Keratinocyte (primary cell): Measurements from ENCODE around the gene ROBO2. TPM values are rescaled to one million over a fixed set of nuclear protein-coding genes. Genes with fewer than 3 reads are reported as not detected.

ENCODE experiments used
- DNase-seq: peaks from one replicate; pipeline ENCODE4 v3.0.0-alpha.2; 2011; ENCODE audit warnings: low read depth, missing footprints, low spot score
- FAIRE-seq: peaks from 2 replicates; lab custom pipeline; 2011; peaks lifted over from hg19 to GRCh38; lab: Jason Lieb, UNC
- H2AFZ ChIP-seq: 2 replicates; pipeline ENCODE4 v1.6.0; 2012; ENCODE audit warnings: low read length, control low read depth, inconsistent platforms; ENCODE audit not compliant: control insufficient read depth
- H3K27ac ChIP-seq: 2 replicates; pipeline ENCODE4 v1.5.1; 2011; ENCODE audit warnings: low read length; ENCODE audit not compliant: control insufficient read depth, insufficient read depth
- H3K27me3 ChIP-seq: 3 replicates; pipeline ENCODE4 v1.6.0; 2011; ENCODE audit warnings: low read length; ENCODE audit not compliant: control insufficient read depth, insufficient read depth; ENCODE audit errors: extremely low read depth
- H3K36me3 ChIP-seq, 2 experiments: 2 replicates in 1 of 2; 3 replicates in 1 of 2; pipeline ENCODE4 v1.5.1; 2011; ENCODE audit warnings: low read length in 2 of 2, mild to moderate bottlenecking in 1 of 2; ENCODE audit not compliant: control insufficient read depth in 2 of 2, insufficient read depth in 2 of 2; ENCODE audit errors: extremely low read depth in 1 of 2
- H3K4me1 ChIP-seq: 3 replicates; pipeline ENCODE4 v1.5.1; 2011; ENCODE audit warnings: low read length; ENCODE audit not compliant: control insufficient read depth, insufficient read depth; ENCODE audit errors: extremely low read depth
- H3K4me2 ChIP-seq: 3 replicates; pipeline ENCODE4 v1.6.0; 2011; ENCODE audit warnings: low read depth, low read length; ENCODE audit not compliant: control insufficient read depth, insufficient read depth; ENCODE audit errors: extremely low read depth
- H3K4me3 ChIP-seq, 3 experiments: fragments of 200-600 bp in 1 of 3; sonication (generic) in 1 of 3; 2 replicates in 2 of 3; 3 replicates in 1 of 3; pipeline ENCODE4 v1.5.1; 2011 to 2016; ENCODE audit warnings: low read length in 3 of 3, mild to moderate bottlenecking in 3 of 3, control low read depth in 2 of 3, inconsistent platforms in 1 of 3, low read depth in 1 of 3, mixed read lengths in 1 of 3, mixed run types in 1 of 3, moderate library complexity in 1 of 3; ENCODE audit not compliant: control insufficient read depth in 2 of 3, insufficient read depth in 2 of 3; ENCODE audit errors: extremely low read depth in 1 of 3
- H3K79me2 ChIP-seq: 2 replicates; pipeline ENCODE4 v1.6.0; 2012; ENCODE audit warnings: low read length; ENCODE audit not compliant: control insufficient read depth, insufficient read depth
- H3K9ac ChIP-seq: 3 replicates; pipeline ENCODE4 v1.6.0; 2011; ENCODE audit warnings: low read length; ENCODE audit not compliant: control insufficient read depth, insufficient read depth; ENCODE audit errors: extremely low read depth
- H3K9me1 ChIP-seq: 3 replicates; pipeline ENCODE4 v1.6.0; 2011; ENCODE audit warnings: low read length; ENCODE audit not compliant: control insufficient read depth, insufficient read depth; ENCODE audit errors: extremely low read depth
- H3K9me3 ChIP-seq: 2 replicates; pipeline ENCODE4 v1.5.1; 2012; ENCODE audit warnings: low read depth, low read length; ENCODE audit not compliant: control insufficient read depth
- H4K20me1 ChIP-seq: 3 replicates; pipeline ENCODE4 v1.6.0; 2011; ENCODE audit warnings: low read length; ENCODE audit not compliant: control insufficient read depth, insufficient read depth; ENCODE audit errors: extremely low read depth
- EZH2 ChIP-seq: IDR thresholded peaks from one replicate; pipeline ENCODE4 v1.6.1; 2012; ENCODE audit warnings: inconsistent platforms, mild to moderate bottlenecking, low read length, moderate library complexity
- dilution Hi-C: fragments of 300-500 bp; cut with MboI; formaldehyde crosslinking; loops from one replicate; pipeline ENCODE4 v1.7.0; 2020; ENCODE audit warnings: low sequenced_read_pairs; ENCODE audit not compliant: extremely low pct_ligation_motif_present
- polyA plus RNA-seq, 5 experiments: library from polyadenylated mRNA; depleted of rRNA in 3 of 5; stranded (reverse) in 3 of 5; stranded (forward) in 1 of 5; unstranded in 1 of 5; fragments of >200 nt; gene quantifications; 1 replicate in 1 of 5; 2 replicates in 3 of 5; 3 replicates in 1 of 5; pipeline versions ENCODE4 v1.2.1 to v1.2.3, GENCODE V29; 2011 to 2012; ENCODE audit warnings: missing spikeins in 2 of 5, low read depth in 1 of 5, low replicate concordance in 1 of 5
- TF ChIP-seq, protein P1 (sequence below), 3 experiments: IDR thresholded peaks in 1 of 3; conservative IDR thresholded peaks in 1 of 3; optimal IDR thresholded peaks in 1 of 3; 2 replicates in 2 of 3; 3 replicates in 1 of 3; pipeline versions ENCODE3 to v1.5.1; 2011; ENCODE audit warnings: low read length in 3 of 3, mild to moderate bottlenecking in 3 of 3, moderate library complexity in 2 of 3, control low read depth in 1 of 3, inconsistent platforms in 1 of 3; ENCODE audit not compliant: insufficient read depth in 2 of 3; ENCODE audit errors: extremely low read depth in 1 of 3

ROBO2 gene
- polyA plus RNA-seq, 1 donor (not counting 4 experiments of a cell fraction or from before 2014, with no cell fraction given) = 0.30 TPM

- H3K79me2 ChIP-seq = no peaks in the 10 kb centered on the region
- H2AFZ ChIP-seq = no peak overlapping the region
- H3K27me3 ChIP-seq = no peaks in the 10 kb centered on the region
- H3K36me3 ChIP-seq = no peaks in the 10 kb centered on the region
- no peak overlapping the region for H3K9ac ChIP-seq
- no peak overlapping the region for H3K4me2 ChIP-seq
- H3K27ac ChIP-seq = no peak overlapping the region
- no peaks in the 10 kb centered on the region for H3K4me1 ChIP-seq
- FAIRE-seq = no peak
- dilution Hi-C loops = no loop called here
- no peak overlapping the region for H3K4me3 ChIP-seq
- no peak for TF ChIP-seq EZH2
- TF ChIP-seq, protein P1, sequence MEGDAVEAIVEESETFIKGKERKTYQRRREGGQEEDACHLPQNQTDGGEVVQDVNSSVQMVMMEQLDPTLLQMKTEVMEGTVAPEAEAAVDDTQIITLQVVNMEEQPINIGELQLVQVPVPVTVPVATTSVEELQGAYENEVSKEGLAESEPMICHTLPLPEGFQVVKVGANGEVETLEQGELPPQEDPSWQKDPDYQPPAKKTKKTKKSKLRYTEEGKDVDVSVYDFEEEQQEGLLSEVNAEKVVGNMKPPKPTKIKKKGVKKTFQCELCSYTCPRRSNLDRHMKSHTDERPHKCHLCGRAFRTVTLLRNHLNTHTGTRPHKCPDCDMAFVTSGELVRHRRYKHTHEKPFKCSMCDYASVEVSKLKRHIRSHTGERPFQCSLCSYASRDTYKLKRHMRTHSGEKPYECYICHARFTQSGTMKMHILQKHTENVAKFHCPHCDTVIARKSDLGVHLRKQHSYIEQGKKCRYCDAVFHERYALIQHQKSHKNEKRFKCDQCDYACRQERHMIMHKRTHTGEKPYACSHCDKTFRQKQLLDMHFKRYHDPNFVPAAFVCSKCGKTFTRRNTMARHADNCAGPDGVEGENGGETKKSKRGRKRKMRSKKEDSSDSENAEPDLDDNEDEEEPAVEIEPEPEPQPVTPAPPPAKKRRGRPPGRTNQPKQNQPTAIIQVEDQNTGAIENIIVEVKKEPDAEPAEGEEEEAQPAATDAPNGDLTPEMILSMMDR (optimal IDR thresholded peaks at IDR 0.05 in 1 of 3, IDR thresholded peaks at IDR 0.05 in 1 of 3, conservative IDR thresholded peaks at IDR 0.05 in 1 of 3; ENCODE audit: extremely low read depth in 1 of 3, insufficient read depth in 2 of 3, low read length in 3 of 3) = no peak
- no peaks in the 10 kb centered on the region for H3K9me1 ChIP-seq
- H3K9me3 ChIP-seq = no peaks in the 10 kb centered on the region
- no peak for DNase-seq
- no peaks in the 10 kb centered on the region for H4K20me1 ChIP-seq
Measured at GRCh38 chr3:77267589-77267988, 227.7 kb downstream of the ROBO2 start.

DNA sequence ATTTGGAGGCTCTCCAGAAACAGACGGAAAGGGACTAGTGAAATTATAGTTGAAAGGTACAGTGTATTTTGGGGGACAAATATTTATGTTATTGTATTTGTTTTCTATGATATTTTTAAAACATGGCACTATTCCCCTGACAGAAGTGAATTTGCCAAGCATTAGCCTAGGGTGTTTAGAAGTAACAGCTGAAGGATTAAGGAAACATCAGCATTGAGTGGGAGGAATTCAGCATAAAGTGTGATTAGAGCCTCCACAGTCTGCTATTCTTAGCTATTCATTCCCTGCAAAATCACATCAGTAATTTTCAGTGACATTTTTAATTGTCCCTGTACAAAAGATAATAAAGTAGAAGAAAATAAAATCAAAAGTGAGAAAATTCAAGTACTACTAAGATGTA lies 231.4 kb downstream of the ROBO2 start:
- Histone ChIP-seq H3K4me2 (no peak overlapping the region), H4K20me1 (no peaks in the 10 kb centered on the region), H3K4me3 (no peak overlapping the region), H3K9me1 (no peaks in the 10 kb centered on the region), H3K9me3 (no peaks in the 10 kb centered on the region), H3K9ac (no peak overlapping the region), H3K27me3 (no peaks in the 10 kb centered on the region), H3K4me1 (no peaks in the 10 kb centered on the region), H3K79me2 (no peaks in the 10 kb centered on the region), H3K27ac (no peak overlapping the region), H3K36me3 (no peaks in the 10 kb centered on the region), H2AFZ (no peak overlapping the region)
- dilution Hi-C loops = no loop called here
- DNase-seq = no peak
- no peak for TF ChIP-seq EZH2
- TF ChIP-seq, protein P1 (optimal IDR thresholded peaks at IDR 0.05 in 1 of 3, IDR thresholded peaks at IDR 0.05 in 1 of 3, conservative IDR thresholded peaks at IDR 0.05 in 1 of 3; ENCODE audit: extremely low read depth in 1 of 3, insufficient read depth in 2 of 3, low read length in 3 of 3) = no peak
- FAIRE-seq = no peak
